Smooth muscle cell (in vitro differentiated cells): ENCODE results near the gene BTBD19. TPM values are rescaled to one million over a fixed set of nuclear protein-coding genes. Genes with fewer than 3 reads are reported as not detected.
A peak's percentile ranks its signal among the peaks of the same experiment; 100 is the strongest.

Experiments
- DNase-seq: peaks from one replicate; lab custom pipeline; 2025; ENCODE audit not compliant: unreplicated experiment; lab: John Stamatoyannopoulos, UW
- H2AFZ ChIP-seq: fragments of 200-600 bp; sonication (generic); 2 replicates; pipeline ENCODE4 v1.6.0; 2016; ENCODE audit warnings: antibody characterized with exemption, low read depth, mild to moderate bottlenecking
- H3F3A ChIP-seq: fragments of 200-600 bp; sonication (generic); 2 replicates; pipeline ENCODE4 v1.6.0; 2017; ENCODE audit warnings: antibody characterized with exemption, low read depth
- H3K27ac ChIP-seq: fragments of 200-600 bp; sonication (generic); 2 replicates; pipeline ENCODE4 v1.5.1; 2016; ENCODE audit warnings: low read depth, mild to moderate bottlenecking
- H3K27me3 ChIP-seq: fragments of 200-600 bp; sonication (generic); 2 replicates; pipeline ENCODE4 v1.6.1; 2016; ENCODE audit warnings: low read depth, mild to moderate bottlenecking
- H3K36me3 ChIP-seq: fragments of 200-600 bp; sonication (generic); 2 replicates; pipeline ENCODE4 v1.5.1; 2016; ENCODE audit warnings: low read depth
- H3K4me1 ChIP-seq: fragments of 200-600 bp; sonication (generic); 2 replicates; pipeline ENCODE4 v1.5.1; 2016; ENCODE audit warnings: low read depth
- H3K4me2 ChIP-seq: fragments of 200-600 bp; sonication (generic); 2 replicates; pipeline ENCODE4 v1.6.0; 2016; ENCODE audit warnings: mild to moderate bottlenecking
- H3K4me3 ChIP-seq: fragments of 200-600 bp; sonication (generic); 2 replicates; pipeline ENCODE4 v1.5.1; 2016; ENCODE audit warnings: mild to moderate bottlenecking
- H3K79me2 ChIP-seq: fragments of 200-600 bp; sonication (generic); 2 replicates; pipeline ENCODE4 v1.6.0; 2016; ENCODE audit warnings: low read depth, mild to moderate bottlenecking
- H3K9ac ChIP-seq: fragments of 200-600 bp; sonication (generic); 2 replicates; pipeline ENCODE4 v1.6.0; 2016; ENCODE audit warnings: low read depth
- H3K9me3 ChIP-seq: fragments of 200-600 bp; sonication (generic); replicated peaks from 2 replicates; pipeline ENCODE4 v1.5.1; 2016; ENCODE audit warnings: low read depth
- H4K20me1 ChIP-seq: fragments of 200-600 bp; sonication (generic); 2 replicates; pipeline ENCODE4 v1.6.0; 2016; ENCODE audit warnings: low read depth
- WGBS: methylation state at CpG from one replicate; pipeline ENCODE4 v1.1.7; 2016; ENCODE audit warnings: low lambda C conversion rate; 5-methylcytosine and 5-hydroxymethylcytosine counted together
- polyA plus RNA-seq: library from polyadenylated mRNA; unstranded; fragments of >200 nt; fragmentation: Nextera tagmentation; extraction: Ambion mirVana; gene quantifications from 2 replicates; pipeline ENCODE4 v1.2.1, GENCODE V29; 2016
- total RNA-seq: library from RNA; depleted of rRNA; stranded (reverse); fragments of >200 nt; gene quantifications from 2 replicates; pipeline ENCODE4 v1.2.3, GENCODE V29; 2014
- TF ChIP-seq, protein P1 (sequence below): fragments of 200-600 bp; sonication (generic); IDR thresholded peaks from 2 replicates; pipeline ENCODE4 v1.5.1; 2017; ENCODE audit warnings: borderline replicate concordance, mild to moderate bottlenecking, antibody characterized with exemption; ENCODE audit not compliant: insufficient read depth, poor library complexity, severe bottlenecking

The BTBD19 gene
- total and polyA plus RNA-seq, 2 experiments from 2014 or later = 11.0 to 11.9 TPM

DNA sequence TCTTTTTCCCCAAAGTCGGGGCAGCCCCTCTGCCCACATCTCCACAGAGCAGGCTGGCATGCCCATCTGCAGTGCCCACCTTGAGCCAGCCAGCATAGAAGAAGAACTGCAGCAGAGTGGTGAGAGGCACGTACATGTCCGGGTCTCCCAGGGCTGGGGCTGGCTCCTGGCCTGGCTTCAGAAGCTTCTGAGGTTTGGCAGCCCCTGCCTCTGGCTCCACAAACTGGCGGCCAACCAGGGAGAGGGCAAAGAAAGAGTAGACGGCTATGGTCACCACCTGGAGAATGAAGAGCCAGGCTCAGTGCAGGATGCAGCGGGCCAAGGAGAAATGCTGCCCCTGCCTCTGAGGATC is 23.3 kb upstream of the BTBD19 start:
- peaks cover 12% of the 10 kb centered on the region for H3K4me1 ChIP-seq
- peak overlapping the region; percentile 95 for H3K4me2 ChIP-seq
- H3K27ac ChIP-seq = no peak overlapping the region
- H3K36me3 ChIP-seq = no peaks in the 10 kb centered on the region
- H3K9me3 ChIP-seq = no peaks in the 10 kb centered on the region
- peaks cover 10% of the 10 kb centered on the region for H4K20me1 ChIP-seq
- 98% methylated on average over 6 of the region's 6 CpGs for WGBS
- TF ChIP-seq, protein P1, sequence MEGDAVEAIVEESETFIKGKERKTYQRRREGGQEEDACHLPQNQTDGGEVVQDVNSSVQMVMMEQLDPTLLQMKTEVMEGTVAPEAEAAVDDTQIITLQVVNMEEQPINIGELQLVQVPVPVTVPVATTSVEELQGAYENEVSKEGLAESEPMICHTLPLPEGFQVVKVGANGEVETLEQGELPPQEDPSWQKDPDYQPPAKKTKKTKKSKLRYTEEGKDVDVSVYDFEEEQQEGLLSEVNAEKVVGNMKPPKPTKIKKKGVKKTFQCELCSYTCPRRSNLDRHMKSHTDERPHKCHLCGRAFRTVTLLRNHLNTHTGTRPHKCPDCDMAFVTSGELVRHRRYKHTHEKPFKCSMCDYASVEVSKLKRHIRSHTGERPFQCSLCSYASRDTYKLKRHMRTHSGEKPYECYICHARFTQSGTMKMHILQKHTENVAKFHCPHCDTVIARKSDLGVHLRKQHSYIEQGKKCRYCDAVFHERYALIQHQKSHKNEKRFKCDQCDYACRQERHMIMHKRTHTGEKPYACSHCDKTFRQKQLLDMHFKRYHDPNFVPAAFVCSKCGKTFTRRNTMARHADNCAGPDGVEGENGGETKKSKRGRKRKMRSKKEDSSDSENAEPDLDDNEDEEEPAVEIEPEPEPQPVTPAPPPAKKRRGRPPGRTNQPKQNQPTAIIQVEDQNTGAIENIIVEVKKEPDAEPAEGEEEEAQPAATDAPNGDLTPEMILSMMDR = no peak
- H3K79me2 ChIP-seq = no peaks in the 10 kb centered on the region
- H3K9ac ChIP-seq = no peak overlapping the region
- H3K4me3 ChIP-seq = no peak overlapping the region
- peaks cover 14% of the 10 kb centered on the region for H3F3A ChIP-seq
- no peak for DNase-seq
- no peak overlapping the region for H2AFZ ChIP-seq
- no peaks in the 10 kb centered on the region for H3K27me3 ChIP-seq

DNA sequence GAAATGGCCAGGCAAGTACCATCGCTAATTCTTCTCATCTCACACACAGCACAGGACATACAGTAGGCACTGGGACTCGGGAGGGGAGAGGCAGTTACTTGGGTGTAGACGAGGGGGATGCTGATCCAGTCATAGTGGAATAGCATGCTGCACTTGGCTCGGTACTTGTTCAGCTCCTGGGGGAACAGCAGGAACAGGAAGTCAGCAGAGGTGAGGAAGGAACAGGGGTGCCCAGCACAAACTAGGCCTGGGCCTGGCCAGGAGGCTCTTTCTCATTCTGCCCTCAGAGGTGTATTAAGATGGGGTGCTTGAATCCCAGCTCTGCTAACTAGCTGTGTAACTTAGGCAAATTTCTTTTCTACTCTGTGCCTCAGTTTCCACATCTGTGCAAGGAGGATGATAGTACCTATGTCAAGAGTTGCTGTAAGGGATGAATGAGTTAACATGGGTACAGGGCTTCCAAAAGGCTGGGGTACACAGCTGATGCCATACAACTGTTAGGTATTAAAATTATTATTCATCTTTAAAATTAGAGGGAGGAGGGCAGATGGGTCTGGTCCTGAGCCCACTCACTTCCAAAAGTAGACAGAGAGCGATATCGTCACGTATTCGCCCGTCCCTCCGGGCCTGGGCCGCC is 22.7 kb upstream of the BTBD19 start:
- no peak for DNase-seq

GRCh38 chr1:44786138-44786840 is 22.0 kb upstream of the BTBD19 start:
- TF ChIP-seq, protein P1 = peak; percentile 92
- Histone ChIP-seq H3K9me3 (no peaks in the 10 kb centered on the region), H3K4me3 (peak overlapping the region; percentile 28)

More for the DNA sequence above, 22.7 kb upstream of the BTBD19 start:
- 37% methylated on average over 11 of the region's 11 CpGs for WGBS
- Histone ChIP-seq H3F3A (peaks cover 14% of the 10 kb centered on the region), H3K9me3 (no peaks in the 10 kb centered on the region), H3K36me3 (no peaks in the 10 kb centered on the region), H3K9ac (no peak overlapping the region), H3K27me3 (no peaks in the 10 kb centered on the region), H3K4me2 (peak overlapping the region; percentile 74), H2AFZ (no peak overlapping the region), H3K79me2 (no peaks in the 10 kb centered on the region), H3K4me1 (peaks cover 12% of the 10 kb centered on the region), H4K20me1 (peaks cover 6% of the 10 kb centered on the region), H3K27ac (no peak overlapping the region), H3K4me3 (peak overlapping the region; percentile 28)
- TF ChIP-seq, protein P1 = no peak

More at GRCh38 chr1:44786138-44786840, 22.0 kb upstream of the BTBD19 start:
- H4K20me1 ChIP-seq = peaks cover under 1% of the 10 kb centered on the region
- DNase-seq = no peak
- peaks cover 12% of the 10 kb centered on the region for H3K4me1 ChIP-seq
- no peaks in the 10 kb centered on the region for H3K27me3 ChIP-seq
- H3K9ac ChIP-seq = no peak overlapping the region
- no peaks in the 10 kb centered on the region for H3K79me2 ChIP-seq
- WGBS = 12% methylated on average over 47 of the region's 49 CpGs
- H3K36me3 ChIP-seq = no peaks in the 10 kb centered on the region
- peaks cover 10% of the 10 kb centered on the region for H3F3A ChIP-seq
- H2AFZ ChIP-seq = no peak overlapping the region
- peak overlapping the region; percentile 74 for H3K4me2 ChIP-seq
- H3K27ac ChIP-seq = no peak overlapping the region
